GM12878 (cell line): ENCODE measurements around the gene DOCK9. TPM values are rescaled to one million over a fixed set of nuclear protein-coding genes. Genes with fewer than 3 reads are reported as not detected.

Experiments
- ATAC-seq: fragments of 200-7000 bp; cut with Tn5 transposase; 3 replicates; pipeline ENCODE4 v1.9.1; 2020; ENCODE audit warnings: mild to moderate bottlenecking, moderate library complexity
- BruUV-seq: library from RNA; stranded (reverse); fragments of 400-500 nt; replicated peaks from 2 replicates; lab custom pipeline; 2021; lab: Mats Ljungman, UMichigan
- CTCF ChIA-PET: fragments of 300-600 bp; sonication (Branson Sonifier 250); formaldehyde crosslinking; extraction: SDS; loops from one replicate; lab custom pipeline; 2021; ENCODE audit warnings: inconsistent platforms; lab: Yijun Ruan, JAX
- POLR2A ChIA-PET: fragments of 350-600 bp; formaldehyde crosslinking; extraction: SDS; loops from one replicate; lab custom pipeline; 2021; ENCODE audit warnings: inconsistent platforms; lab: Charles Lee
- RAD21 ChIA-PET: fragments of 300-600 bp; sonication (Branson Sonifier 250); formaldehyde crosslinking; loops from one replicate; lab custom pipeline; 2023; ENCODE audit warnings: antibody characterized with exemption; ENCODE audit not compliant: unreplicated experiment; lab: Charles Lee
- SMC1A ChIA-PET: fragments of 300-600 bp; sonication (Branson Sonifier 250); formaldehyde crosslinking; loops from one replicate; lab custom pipeline; 2023; ENCODE audit not compliant: unreplicated experiment, uncharacterized antibody; lab: Charles Lee
- DNase-seq: peaks from one replicate; pipeline ENCODE4 v3.0.0-alpha.2; 2011; ENCODE audit warnings: low read depth, low spot score
- FAIRE-seq: peaks from 3 replicates; lab custom pipeline; 2011; peaks lifted over from hg19 to GRCh38; lab: Jason Lieb, UNC
- H2AFZ ChIP-seq: 2 replicates; pipeline ENCODE4 v1.6.0; 2011; ENCODE audit warnings: low read depth, low read length, control low read depth; ENCODE audit not compliant: control insufficient read depth
- H3K27ac ChIP-seq: 2 replicates; pipeline ENCODE4 v1.5.1; 2011; ENCODE audit warnings: control low read depth; ENCODE audit not compliant: control insufficient read depth, insufficient read depth
- H3K27me3 ChIP-seq, 2 experiments: replicated peaks in 1 of 2; 2 replicates each; pipeline versions ENCODE4 v1.6.0 to v1.6.1; 2011; ENCODE audit warnings: low read length in 1 of 2; ENCODE audit not compliant: control insufficient read depth in 2 of 2, insufficient read depth in 2 of 2
- H3K36me3 ChIP-seq, 2 experiments: 2 replicates each; pipeline ENCODE4 v1.5.1; 2011; ENCODE audit warnings: low read length in 1 of 2; ENCODE audit not compliant: control insufficient read depth in 2 of 2, insufficient read depth in 2 of 2
- H3K4me1 ChIP-seq: 2 replicates; pipeline ENCODE4 v1.6.1; 2011; ENCODE audit warnings: mild to moderate bottlenecking, low read length, moderate library complexity, mixed read lengths; ENCODE audit not compliant: control insufficient read depth, insufficient read depth
- H3K4me2 ChIP-seq: 2 replicates; pipeline ENCODE4 v1.6.0; 2011; ENCODE audit warnings: control low read depth; ENCODE audit not compliant: control insufficient read depth, insufficient read depth
- H3K4me3 ChIP-seq: fragments of 200-600 bp; sonication (generic); 2 replicates; pipeline ENCODE4 v1.5.1; 2016
- H3K79me2 ChIP-seq: 2 replicates; pipeline ENCODE4 v1.6.0; 2011; ENCODE audit warnings: low read length; ENCODE audit not compliant: control insufficient read depth, insufficient read depth
- H3K9ac ChIP-seq: 2 replicates; pipeline ENCODE4 v1.8.0; 2011; ENCODE audit warnings: low read length, control low read depth, mixed read lengths; ENCODE audit not compliant: control insufficient read depth, insufficient read depth
- H3K9me3 ChIP-seq: replicated peaks from 3 replicates; pipeline ENCODE4 v1.5.1; 2011; ENCODE audit warnings: mild to moderate bottlenecking, low read length; ENCODE audit not compliant: control insufficient read depth, insufficient read depth
- H4K20me1 ChIP-seq: 2 replicates; pipeline ENCODE4 v1.6.0; 2011; ENCODE audit not compliant: control insufficient read depth, insufficient read depth
- BCL11A ChIP-seq: IDR thresholded peaks from 2 replicates; pipeline ENCODE4 v1.6.1; 2011; ENCODE audit warnings: low read depth, low read length
- BCL3 ChIP-seq: IDR thresholded peaks from 2 replicates; pipeline ENCODE4 v1.6.1; 2011; ENCODE audit warnings: borderline replicate concordance, low read depth, mild to moderate bottlenecking, moderate library complexity, low read length; ENCODE audit not compliant: insufficient read depth, poor library complexity, severe bottlenecking
- EGR1 ChIP-seq, 2 experiments: IDR thresholded peaks; 1 replicate in 1 of 2; 2 replicates in 1 of 2; pipeline ENCODE4 v1.6.1; 2011 to 2012; ENCODE audit warnings: low read depth in 2 of 2, low read length in 2 of 2, borderline replicate concordance in 1 of 2, mild to moderate bottlenecking in 1 of 2, moderate library complexity in 1 of 2
- FOXK2 ChIP-seq: fragments of 450-650 bp; IDR thresholded peaks from 2 replicates; pipeline ENCODE4 v1.6.1; 2017; ENCODE audit warnings: mild to moderate bottlenecking, moderate library complexity
- GABPA ChIP-seq: IDR thresholded peaks from 2 replicates; pipeline ENCODE4 v1.6.1; 2014; ENCODE audit warnings: antibody characterized with exemption, low read depth, mild to moderate bottlenecking, inconsistent platforms
- KDM1A ChIP-seq: fragments of 200-600 bp; sonication (generic); IDR thresholded peaks from 2 replicates; pipeline ENCODE4 v1.6.1; 2016; ENCODE audit warnings: borderline replicate concordance
- SIX5 ChIP-seq: IDR thresholded peaks from 2 replicates; pipeline ENCODE4 v1.6.1; 2011; ENCODE audit warnings: mild to moderate bottlenecking, low read depth, low read length, moderate library complexity; ENCODE audit not compliant: severe bottlenecking
- SKIL ChIP-seq: fragments of 450-650 bp; IDR thresholded peaks from 2 replicates; pipeline ENCODE4 v1.6.1; 2017; ENCODE audit warnings: mild to moderate bottlenecking, low read depth, inconsistent platforms; ENCODE audit not compliant: poor library complexity, severe bottlenecking
- STAT1 ChIP-seq: fragments of 450-650 bp; conservative IDR thresholded peaks from 2 replicates; pipeline ENCODE4 v1.6.1; 2014; ENCODE audit warnings: antibody characterized with exemption, mild to moderate bottlenecking
- TCF12 ChIP-seq: IDR thresholded peaks from 2 replicates; pipeline ENCODE4 v1.6.1; 2011; ENCODE audit warnings: low read depth, mild to moderate bottlenecking, low read length
- ZNF687 ChIP-seq: fragments of 450-650 bp; IDR thresholded peaks from 2 replicates; pipeline ENCODE4 v1.6.1; 2017; ENCODE audit warnings: mild to moderate bottlenecking, moderate library complexity
- WGBS: methylation state at CpG from one replicate; pipeline ENCODE4 v1.1.6; 2016; ENCODE audit warnings: low lambda C conversion rate; ENCODE audit not compliant: insufficient replicate concordance, insufficient coverage; ENCODE audit errors: missing lambda C conversion rate; 5-methylcytosine and 5-hydroxymethylcytosine counted together
- in situ Hi-C: fragments of 300-500 bp; cut with MboI; formaldehyde crosslinking; loops from 9 replicates; pipeline ENCODE4 v1.14.3; 2018; ENCODE audit warnings: mixed read lengths
- intact Hi-C: fragments of 100-400 bp; cut with micrococcal nuclease; formaldehyde crosslinking; loops from one replicate; pipeline ENCODE4 v1.14.2; 2022; ENCODE audit not compliant: unreplicated experiment
- polyA plus RNA-seq, 11 experiments: library from polyadenylated mRNA; depleted of rRNA in 4 of 11; unstranded in 6 of 11; stranded (reverse) in 5 of 11; fragments of >200 nt; fragmentation: Nextera tagmentation in 4 of 11; fragmentation: Illumina TruSeq in 1 of 11; extraction: Ambion mirVana in 4 of 11; extraction: Trizol in 1 of 11; gene quantifications; 1 replicate in 1 of 11; 2 replicates in 10 of 11; pipeline versions ENCODE4 v1.2.1 to v1.2.3, GENCODE V29; 2011 to 2016; ENCODE audit warnings: inconsistent platforms in 2 of 11, missing spikeins in 2 of 11, low read depth in 1 of 11
- total RNA-seq, 4 experiments: library from RNA; depleted of rRNA in 3 of 4; stranded (reverse); fragments of >200 nt in 3 of 4; fragmentation: Illumina TruSeq in 1 of 4; extraction: Trizol in 1 of 4; gene quantifications; 2 replicates each; pipeline versions ENCODE4 v1.2.1 to v1.2.3, GENCODE V29; 2013 to 2021

DOCK9 gene
- total and polyA plus RNA-seq, 10 of the 15 experiments (the other 5 are each of a cell fraction or from before 2014, with no cell fraction given) = 0.09 to 2.9 (median 0.74) TPM

- no TSS peak for BruUV-seq
- ChIA-PET CTCF (no interaction called here), POLR2A (no interaction called here), SMC1A (no interaction called here), RAD21 (no interaction called here)
- H3K36me3 ChIP-seq = no peaks in the 10 kb centered on the region
- H2AFZ ChIP-seq = no peak overlapping the region
- no peak overlapping the region for H3K27ac ChIP-seq
- intact Hi-C loops = no loop called here
- H4K20me1 ChIP-seq = no peaks in the 10 kb centered on the region
- H3K4me3 ChIP-seq = no peak overlapping the region
- no peaks in the 10 kb centered on the region for H3K27me3 ChIP-seq
- H3K9me3 ChIP-seq = no peaks in the 10 kb centered on the region
- DNase-seq = no peak
- no peak overlapping the region for H3K9ac ChIP-seq
- in situ Hi-C loops = no loop called here
- no peaks in the 10 kb centered on the region for H3K4me1 ChIP-seq
- no peaks in the 10 kb centered on the region for H3K79me2 ChIP-seq
- 6% methylated on average over 4 of the region's 4 CpGs for WGBS
- no peak overlapping the region for H3K4me2 ChIP-seq
- TF ChIP-seq BCL3 (no peak), BCL11A (no peak), STAT1 (no peak)
- TF ChIP-seq, all 136 proteins: peak for 0
- ATAC-seq (no peak), FAIRE-seq (no peak)
Observed at GRCh38 chr13:98941536-98941935, 36.3 kb downstream of the DOCK9 start.

GRCh38 chr13:98941126-98941525, 36.7 kb downstream of the DOCK9 start:
- Histone ChIP-seq H4K20me1 (no peaks in the 10 kb centered on the region), H3K9me3 (no peaks in the 10 kb centered on the region), H3K4me2 (no peak overlapping the region), H3K4me3 (no peak overlapping the region), H3K27me3 (no peaks in the 10 kb centered on the region), H3K79me2 (no peaks in the 10 kb centered on the region), H3K4me1 (no peaks in the 10 kb centered on the region), H3K9ac (no peak overlapping the region), H3K36me3 (no peaks in the 10 kb centered on the region), H3K27ac (no peak overlapping the region), H2AFZ (no peak overlapping the region)
- 38% methylated on average over 5 of the region's 5 CpGs for WGBS
- no TSS peak for BruUV-seq
- in situ Hi-C loops = no loop called here
- ATAC-seq (no peak), DNase-seq (no peak), FAIRE-seq (no peak)
- POLR2A ChIA-PET = no interaction called here
- SMC1A ChIA-PET = no interaction called here
- intact Hi-C loops = no loop called here
- CTCF ChIA-PET = no interaction called here
- RAD21 ChIA-PET = no interaction called here
- TF ChIP-seq EGR1 (IDR thresholded peaks at IDR 0.05; ENCODE audit: borderline replicate concordance in 1 of 2, low read depth in 2 of 2, low read length in 2 of 2) (no peak), GABPA (no peak), SKIL (no peak), SIX5 (no peak), FOXK2 (no peak), TCF12 (no peak), KDM1A (no peak), ZNF687 (no peak)
